ENCODE data around the gene CMTM1.

Gene CMTM1

DNA sequence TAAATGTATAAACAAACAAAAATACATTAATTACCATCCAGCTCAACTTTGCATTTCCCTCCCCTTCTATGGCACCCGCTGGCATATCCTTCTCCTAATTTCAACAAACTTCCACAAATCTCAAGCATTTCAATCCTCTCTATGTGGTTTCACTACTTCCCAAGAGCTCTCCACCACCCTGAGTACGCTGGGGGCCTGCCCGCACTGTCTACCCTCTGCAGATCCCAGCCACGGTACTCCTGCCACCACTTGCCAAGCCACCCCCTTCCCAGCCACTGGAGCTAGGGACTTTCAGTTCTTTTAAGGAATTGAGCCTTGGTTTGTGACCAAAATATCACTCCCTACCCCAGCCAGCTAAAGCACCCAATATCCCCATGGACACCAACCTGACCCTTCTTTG lies 18.2 kb upstream of the CMTM1 start:
- Mint-ChIP-seq H3K9me3 (no peaks in the 10 kb centered on the region), H3K36me3 (ENCODE audit: low read depth) (peaks cover 3% of the 10 kb centered on the region), H3K4me1 (peaks cover 63% of the 10 kb centered on the region), H3K27ac (peak overlapping the region; percentile 82), H3K4me3 (peak overlapping the region; percentile 72), H3K27me3 (peaks cover 2% of the 10 kb centered on the region)
- DNase-seq (no peak), ATAC-seq (no peak)

- Mint-ChIP-seq H3K9me3 (no peaks in the 10 kb centered on the region), H3K4me1 (peaks cover 71% of the 10 kb centered on the region), H3K36me3 (ENCODE audit: low read depth) (peaks cover 11% of the 10 kb centered on the region), H3K27me3 (peaks cover 2% of the 10 kb centered on the region), H3K4me3 (peak overlapping the region; percentile 72), H3K27ac (peak overlapping the region; percentile 82)
- no peak for ATAC-seq
- DNase-seq, result no peak
Measured at GRCh38 chr16:66548868-66549267, 17.4 kb upstream of the CMTM1 start.

DNA sequence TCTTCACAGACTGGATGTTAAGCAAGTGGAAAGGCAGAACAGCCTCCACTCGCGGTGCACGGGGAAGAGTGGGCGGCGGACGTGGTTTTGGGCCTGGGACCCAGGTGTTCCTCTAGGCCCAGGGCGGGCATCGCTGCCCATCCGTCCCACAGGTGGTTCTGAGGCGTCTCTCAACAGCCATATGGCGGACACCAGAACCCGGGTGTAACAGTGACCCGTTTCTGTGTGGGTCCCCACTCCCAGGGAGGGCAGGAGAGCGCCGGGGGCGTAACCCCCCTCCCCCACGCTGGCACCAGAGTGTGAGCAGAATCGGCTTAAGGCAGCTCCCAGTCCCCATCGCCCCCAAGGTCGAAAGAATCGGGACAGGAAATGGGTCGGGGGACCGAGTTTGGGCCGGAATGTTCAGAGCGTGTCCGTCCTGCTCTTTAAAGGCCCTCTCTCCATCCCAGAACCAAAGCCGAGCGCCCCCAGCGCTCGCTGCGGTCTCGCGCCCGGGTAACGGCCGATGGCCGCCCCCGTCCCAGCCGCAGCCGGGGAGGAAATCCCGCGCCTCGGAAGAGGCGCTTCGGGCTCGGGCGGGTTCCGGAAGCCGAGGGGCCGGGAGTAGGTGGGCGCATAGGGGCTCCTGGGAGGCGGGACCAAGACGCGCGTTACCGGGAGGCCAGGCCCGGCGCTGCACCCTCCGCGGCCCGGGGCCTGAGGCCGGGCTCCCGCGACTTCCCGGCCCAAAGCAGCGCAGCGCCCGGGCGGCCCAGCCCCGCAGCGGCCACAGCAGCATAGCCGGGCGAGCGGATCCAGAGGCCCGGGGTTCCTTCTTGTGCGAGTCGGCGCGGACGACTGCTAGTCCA lies 16.7 kb upstream of the CMTM1 start, which contains the start of gene TK2:
Gene TK2 (minus strand): TSS at position 839 of the 848 bp plus-strand sequence. CDS start 61 bp downstream, at position 778.
- DNase-seq, result peak; percentile 80
- ATAC-seq, result peak; percentile 54
- Mint-ChIP-seq H3K36me3 (ENCODE audit: low read depth) (peaks cover 18% of the 10 kb centered on the region), H3K27ac (peak within 1 kb of the TSS; percentile 87), H3K4me1 (peaks cover 71% of the 10 kb centered on the region), H3K27me3 (peaks cover 2% of the 10 kb centered on the region), H3K9me3 (no peaks in the 10 kb centered on the region), H3K4me3 (peak within 1 kb of the TSS; percentile 92)

DNA sequence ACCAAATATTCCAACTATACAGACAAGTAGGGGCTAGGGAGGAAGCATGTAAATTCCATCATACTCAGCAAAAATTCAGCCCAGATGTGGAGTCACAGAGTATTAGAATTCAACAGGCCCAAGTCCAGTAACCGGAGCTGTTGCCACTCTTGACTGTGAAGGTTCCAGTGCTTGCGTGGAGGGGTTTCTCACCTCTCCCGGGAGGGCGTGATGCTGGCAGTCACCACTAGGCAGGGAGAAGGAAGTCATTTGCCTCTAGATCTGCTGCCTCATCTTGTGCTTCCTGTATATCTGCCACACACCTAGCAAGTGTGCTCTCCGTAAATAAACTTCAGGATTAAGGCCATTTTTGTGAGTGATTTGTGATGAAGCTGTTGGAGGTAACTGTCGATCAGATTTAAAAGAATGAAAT lies 14.9 kb upstream of the CMTM1 start:
- H3K9me3 Mint-ChIP-seq, result no peaks in the 10 kb centered on the region
- H3K27me3 Mint-ChIP-seq, result peaks cover 2% of the 10 kb centered on the region
- DNase-seq (peak; percentile 65), ATAC-seq (peak; percentile 53)
- peak overlapping the region; percentile 92 for H3K4me3 Mint-ChIP-seq
- H3K36me3 Mint-ChIP-seq (ENCODE audit: low read depth), result peaks cover 32% of the 10 kb centered on the region
- H3K27ac Mint-ChIP-seq, result peak overlapping the region; percentile 99
- H3K4me1 Mint-ChIP-seq, result peaks cover 78% of the 10 kb centered on the region

- Mint-ChIP-seq H3K36me3 (ENCODE audit: low read depth) (peaks cover 32% of the 10 kb centered on the region), H3K9me3 (no peaks in the 10 kb centered on the region), H3K27ac (peak overlapping the region; percentile 99), H3K4me1 (peaks cover 78% of the 10 kb centered on the region), H3K4me3 (peak overlapping the region; percentile 92), H3K27me3 (peaks cover 2% of the 10 kb centered on the region)
- DNase-seq, result peak; percentile 27
- ATAC-seq, result no peak
Measured at GRCh38 chr16:66551788-66552285, 14.4 kb upstream of the CMTM1 start.

DNA sequence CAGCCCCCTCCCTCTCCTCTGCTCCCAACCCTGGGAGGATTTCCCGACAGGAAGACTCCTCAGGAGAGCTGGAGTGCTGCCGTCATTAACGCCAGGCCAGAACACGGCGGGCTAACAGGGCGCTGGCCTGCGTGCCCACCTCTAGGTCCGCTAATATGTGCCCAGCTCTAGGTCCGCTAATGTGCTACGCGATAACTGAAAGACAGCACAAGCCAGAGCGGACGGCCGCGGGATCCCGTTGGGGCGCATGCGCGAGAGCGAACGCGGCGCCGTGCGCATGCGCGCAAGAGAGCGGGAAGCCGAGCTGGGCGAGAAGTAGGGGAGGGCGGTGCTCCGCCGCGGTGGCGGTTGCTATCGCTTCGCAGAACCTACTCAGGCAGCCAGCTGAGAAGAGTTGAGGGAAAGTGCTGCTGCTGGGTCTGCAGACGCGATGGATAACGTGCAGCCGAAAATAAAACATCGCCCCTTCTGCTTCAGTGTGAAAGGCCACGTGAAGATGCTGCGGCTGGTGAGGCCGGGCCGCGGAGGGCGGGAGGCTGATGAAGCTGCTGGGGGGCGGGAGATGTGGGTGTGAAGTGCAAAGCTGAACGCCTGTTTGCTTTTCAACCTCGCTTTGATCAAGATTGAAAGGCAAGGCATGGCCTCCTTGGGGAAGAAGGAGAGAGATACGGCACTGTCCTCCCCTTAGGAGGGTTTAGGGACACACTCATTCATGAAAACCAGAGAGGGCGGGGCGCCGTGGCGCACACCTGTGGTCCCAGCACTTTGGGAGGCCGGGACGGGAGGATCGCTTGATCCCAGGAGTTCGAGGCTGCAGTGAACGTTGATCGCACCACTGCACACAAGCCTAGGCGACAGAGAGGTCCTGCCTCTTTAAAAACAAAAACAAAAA lies 13.7 kb upstream of the CMTM1 start, which contains the start of gene CKLF:
Gene CKLF (plus strand): TSS at position 291 of the 892 bp plus-strand sequence. CDS start 140 bp downstream, at position 431.
- H3K36me3 Mint-ChIP-seq (ENCODE audit: low read depth), result peaks cover 35% of the 10 kb centered on the region
- no peaks in the 10 kb centered on the region for H3K9me3 Mint-ChIP-seq
- peak within 1 kb of the TSS; percentile 99 for H3K27ac Mint-ChIP-seq
- H3K4me1 Mint-ChIP-seq, result peaks cover 77% of the 10 kb centered on the region
- H3K27me3 Mint-ChIP-seq, result peaks cover 2% of the 10 kb centered on the region
- DNase-seq (peak; percentile 92), ATAC-seq (peak; percentile 62)
- H3K4me3 Mint-ChIP-seq, result peak within 1 kb of the TSS; percentile 92

DNA sequence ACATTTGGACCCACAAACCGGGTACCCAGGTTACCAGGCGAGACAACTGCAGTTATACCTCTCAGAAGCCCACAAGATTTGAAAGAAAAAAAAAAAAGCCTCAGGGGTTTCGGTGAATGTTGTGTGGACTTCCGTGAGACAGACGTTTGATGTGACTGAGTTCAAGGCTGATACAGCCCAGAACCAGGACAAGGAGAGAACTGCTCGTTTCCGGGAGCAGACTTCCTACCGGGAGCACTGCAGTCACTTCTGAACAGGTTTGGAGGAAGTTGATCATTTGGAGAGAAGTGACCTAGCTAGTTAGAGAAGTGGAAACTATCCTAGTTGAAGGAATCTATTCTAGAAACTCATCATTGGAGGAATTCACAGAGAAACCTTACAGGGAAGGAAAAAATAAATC lies 13.0 kb upstream of the CMTM1 start:
- Mint-ChIP-seq H3K9me3 (no peaks in the 10 kb centered on the region), H3K4me1 (peaks cover 77% of the 10 kb centered on the region), H3K4me3 (peak overlapping the region; percentile 92), H3K27me3 (peaks cover 2% of the 10 kb centered on the region), H3K27ac (peak overlapping the region; percentile 99), H3K36me3 (ENCODE audit: low read depth) (peaks cover 38% of the 10 kb centered on the region)
- DNase-seq, result peak; percentile 15
- ATAC-seq, result no peak

GRCh38 chr16:66554021-66554420 lies 12.2 kb upstream of the CMTM1 start:
- H3K4me3 Mint-ChIP-seq, result peak overlapping the region; percentile 92
- H3K27ac Mint-ChIP-seq, result peak overlapping the region; percentile 99
- peaks cover 73% of the 10 kb centered on the region for H3K4me1 Mint-ChIP-seq
- H3K9me3 Mint-ChIP-seq, result no peaks in the 10 kb centered on the region
- ATAC-seq (no peak), DNase-seq (no peak)
- peaks cover 2% of the 10 kb centered on the region for H3K27me3 Mint-ChIP-seq
- peaks cover 43% of the 10 kb centered on the region for H3K36me3 Mint-ChIP-seq (ENCODE audit: low read depth)

DNA sequence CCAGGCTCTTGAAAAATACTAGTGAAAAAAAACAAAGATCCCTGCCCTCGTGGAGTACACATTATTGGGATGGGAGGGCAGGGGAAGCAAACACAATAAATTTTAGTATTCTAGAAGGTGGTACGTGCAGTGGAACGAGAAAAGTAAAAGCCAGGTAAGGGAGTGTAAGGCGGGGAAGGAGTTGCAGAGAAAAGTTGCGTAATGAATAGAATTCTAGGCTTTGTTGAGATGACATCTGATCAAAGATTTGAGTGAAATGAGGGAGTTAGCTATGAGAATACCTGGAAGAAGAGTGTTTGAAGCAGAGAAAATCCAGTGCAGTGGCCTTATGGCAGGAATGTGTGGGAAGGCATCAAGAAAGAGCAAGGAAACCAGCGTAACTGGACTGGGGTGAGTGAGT lies 11.7 kb upstream of the CMTM1 start:
- H3K27ac Mint-ChIP-seq, result peak overlapping the region; percentile 7
- H3K36me3 Mint-ChIP-seq (ENCODE audit: low read depth), result peaks cover 43% of the 10 kb centered on the region
- H3K9me3 Mint-ChIP-seq, result no peaks in the 10 kb centered on the region
- peak overlapping the region; percentile 92 for H3K4me3 Mint-ChIP-seq
- H3K27me3 Mint-ChIP-seq, result peaks cover 2% of the 10 kb centered on the region
- ATAC-seq, result no peak
- DNase-seq, result no peak
- H3K4me1 Mint-ChIP-seq, result peaks cover 69% of the 10 kb centered on the region

- Mint-ChIP-seq H3K4me3 (no peak overlapping the region), H3K4me1 (peaks cover 67% of the 10 kb centered on the region), H3K27me3 (no peaks in the 10 kb centered on the region), H3K36me3 (ENCODE audit: low read depth) (peaks cover 47% of the 10 kb centered on the region), H3K9me3 (no peaks in the 10 kb centered on the region), H3K27ac (peak overlapping the region; percentile 8)
- no peak for ATAC-seq
- no peak for DNase-seq
Measured at GRCh38 chr16:66560107-66560506, 6.1 kb upstream of the CMTM1 start.

DNA sequence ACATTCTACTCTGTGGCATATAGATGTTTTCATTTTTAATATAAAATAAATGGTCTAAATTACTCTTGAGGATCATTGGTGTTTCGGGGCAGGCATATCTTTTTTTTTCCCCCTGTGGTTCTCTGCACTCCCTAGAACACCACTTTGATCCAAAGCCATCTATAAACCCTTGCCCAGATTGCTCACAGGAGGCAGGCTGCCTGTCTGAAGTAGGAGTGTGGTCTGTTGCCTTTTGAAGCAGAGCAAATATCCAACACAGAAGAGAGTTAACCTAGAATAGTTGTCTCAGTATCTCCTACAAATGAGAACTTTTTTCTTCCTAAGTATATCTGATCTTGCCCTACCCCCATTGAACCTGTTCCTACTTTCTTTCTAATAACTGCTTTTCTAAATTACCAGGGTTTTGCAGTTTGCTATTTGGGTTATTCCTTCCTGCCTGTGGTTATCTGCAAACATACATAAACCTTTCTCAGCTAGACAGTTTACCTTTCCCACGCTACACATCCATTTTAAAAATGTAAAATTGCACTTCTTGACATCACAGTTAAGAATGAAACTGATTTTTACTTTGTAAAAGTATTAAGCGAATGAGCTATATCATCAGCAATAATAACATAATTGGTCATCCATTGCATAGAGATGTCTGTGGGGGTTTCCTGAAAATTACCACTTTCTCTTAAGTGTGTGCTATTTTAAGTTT lies 4.7 kb upstream of the CMTM1 start:
- Mint-ChIP-seq H3K4me1 (peaks cover 54% of the 10 kb centered on the region), H3K4me3 (no peak overlapping the region), H3K36me3 (ENCODE audit: low read depth) (peaks cover 47% of the 10 kb centered on the region), H3K9me3 (no peaks in the 10 kb centered on the region), H3K27ac (peak overlapping the region; percentile 32), H3K27me3 (no peaks in the 10 kb centered on the region)
- ATAC-seq (no peak), DNase-seq (no peak)

GRCh38 chr16:66562409-66562808 lies 3.8 kb upstream of the CMTM1 start:
- no peak for DNase-seq
- ATAC-seq, result no peak
- Mint-ChIP-seq H3K9me3 (no peaks in the 10 kb centered on the region), H3K36me3 (ENCODE audit: low read depth) (peaks cover 52% of the 10 kb centered on the region), H3K27me3 (no peaks in the 10 kb centered on the region), H3K27ac (no peak overlapping the region), H3K4me1 (peaks cover 54% of the 10 kb centered on the region), H3K4me3 (no peak overlapping the region)

GRCh38 chr16:66562986-66563385 lies 3.3 kb upstream of the CMTM1 start:
- H3K36me3 Mint-ChIP-seq (ENCODE audit: low read depth), result peaks cover 53% of the 10 kb centered on the region
- peaks cover 57% of the 10 kb centered on the region for H3K4me1 Mint-ChIP-seq
- ATAC-seq, result no peak
- H3K9me3 Mint-ChIP-seq, result no peaks in the 10 kb centered on the region
- H3K27me3 Mint-ChIP-seq, result no peaks in the 10 kb centered on the region
- no peak overlapping the region for H3K4me3 Mint-ChIP-seq
- peak overlapping the region; percentile 8 for H3K27ac Mint-ChIP-seq
- DNase-seq, result no peak

Measured in activated naive CD8-positive, alpha-beta T cell treated with anti-CD3 and anti-CD28 coated beads, Interleukin-2, amount 50 U/mL, for 24 hours (primary cell).